HG03457 (cell line): Measurements from ENCODE around the gene PTPRE.
A peak's percentile ranks its signal among the peaks of the same experiment; 100 is the strongest.

ENCODE experiments used
- ATAC-seq: cut with Tn5 transposase; IDR thresholded peaks from one replicate; pipeline ENCODE4 v1.9.1; 2021; ENCODE audit warnings: moderate number of reproducible peaks; ENCODE audit not compliant: unreplicated experiment

PTPRE gene

GRCh38 chr10:128042131-128042610 is 135.3 kb downstream of the PTPRE start:
- no peak for ATAC-seq

GRCh38 chr10:128043259-128044045 is 136.5 kb downstream of the PTPRE start:
- ATAC-seq: no peak

- no peak for ATAC-seq
Observed at GRCh38 chr10:128044186-128044585, 137.3 kb downstream of the PTPRE start.

DNA sequence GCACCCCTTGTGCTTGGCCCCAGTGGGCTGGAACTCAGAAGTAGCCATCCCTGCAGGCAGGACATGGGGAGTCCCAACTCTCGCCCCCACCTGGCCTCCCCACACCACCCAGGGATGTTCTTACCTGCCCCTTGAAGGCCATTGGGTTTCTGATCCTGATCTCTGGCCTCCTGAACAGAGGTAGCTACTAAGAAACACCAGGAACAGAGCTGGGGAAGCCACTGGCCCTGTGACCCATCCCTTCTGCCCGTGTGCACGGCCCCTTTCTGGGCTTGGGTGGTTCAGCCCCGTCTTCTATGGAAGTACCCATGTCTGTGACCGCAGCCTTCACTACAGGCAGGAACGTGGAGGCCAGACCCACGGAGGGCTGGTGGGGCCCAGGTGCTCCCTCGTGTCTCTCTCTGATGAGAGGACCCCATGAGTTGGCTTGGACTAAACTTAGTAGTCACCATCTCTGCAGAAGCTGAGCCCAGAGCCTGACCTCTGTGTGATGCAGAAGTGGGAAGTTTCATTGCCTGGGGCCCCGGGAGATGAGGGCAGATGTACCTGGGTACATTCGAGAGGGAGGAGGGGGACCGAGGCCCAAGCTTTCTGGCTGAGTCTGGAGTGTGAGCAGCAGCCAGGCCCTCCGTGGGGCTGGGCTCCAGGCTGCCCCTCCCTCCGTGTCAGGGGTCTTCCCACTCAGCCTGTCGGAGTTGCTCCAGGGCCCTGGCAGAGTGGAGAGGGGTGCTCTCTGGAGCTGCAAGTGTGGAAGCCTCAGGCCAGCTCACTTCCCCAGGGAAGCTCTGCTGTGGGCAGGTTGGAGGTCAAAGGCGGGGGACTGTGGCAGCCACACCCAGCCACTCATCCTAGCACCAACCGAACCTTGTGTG is 138.3 kb downstream of the PTPRE start:
- ATAC-seq: no peak

- no peak for ATAC-seq
Observed at GRCh38 chr10:128045833-128046120, 138.9 kb downstream of the PTPRE start.

DNA sequence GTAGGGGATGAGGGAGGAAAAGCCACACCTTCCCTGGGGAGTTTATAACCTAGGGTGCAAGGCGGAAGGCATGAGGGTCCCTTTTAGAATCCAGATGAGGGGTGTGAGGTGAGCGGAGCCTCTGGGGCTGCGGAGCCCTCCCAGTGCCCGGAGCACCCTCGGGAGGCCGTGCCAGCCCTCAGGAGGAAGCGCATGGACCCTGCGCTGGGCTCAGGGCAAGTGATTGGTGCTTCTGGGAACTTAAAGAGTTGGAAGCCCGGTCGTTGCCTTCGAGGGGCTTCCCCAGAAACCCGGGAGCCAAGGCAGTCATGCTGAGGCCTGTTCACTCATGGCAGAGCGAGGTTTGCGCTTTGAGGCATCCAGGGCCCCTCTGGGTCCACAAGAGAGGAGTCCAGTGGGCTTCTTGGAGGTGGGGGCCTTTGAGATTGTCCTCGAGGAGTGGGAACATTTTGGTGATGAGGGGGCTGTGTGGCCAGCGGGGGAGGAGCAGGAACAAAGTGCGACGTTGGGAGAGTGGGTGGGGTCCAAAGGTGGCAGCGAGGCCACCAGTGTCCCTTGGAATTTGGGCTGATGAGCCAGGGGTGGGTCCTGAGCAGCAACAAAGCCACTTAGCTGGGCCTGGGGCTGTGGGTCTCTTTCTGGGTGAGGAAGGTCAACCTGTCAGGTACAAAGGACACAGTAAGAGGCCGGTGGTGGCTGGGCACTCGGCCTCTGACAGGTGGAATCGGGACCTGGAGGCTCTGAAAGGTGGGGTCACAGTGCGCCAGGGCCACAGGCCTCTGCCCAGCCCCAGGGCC is 139.5 kb downstream of the PTPRE start:
- no peak for ATAC-seq

DNA sequence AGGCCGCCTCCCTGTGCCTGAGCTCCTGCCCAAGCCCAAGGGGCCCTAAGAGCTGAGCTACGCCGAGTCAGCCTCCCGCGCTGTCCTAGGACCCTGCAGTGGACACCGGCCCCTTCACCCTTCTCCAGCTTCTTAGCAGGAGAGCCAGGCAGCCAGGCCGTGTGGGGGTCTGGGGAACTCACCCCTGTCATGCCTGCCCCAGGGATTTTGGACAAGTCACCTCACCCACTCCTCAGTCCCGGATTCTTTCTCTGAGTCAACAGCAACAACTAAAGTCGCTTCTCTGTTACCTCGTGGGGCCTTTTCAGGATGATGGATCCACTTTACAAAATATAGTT is 140.0 kb downstream of the PTPRE start:
- ATAC-seq: no peak

GRCh38 chr10:128047351-128047750 is 140.4 kb downstream of the PTPRE start:
- ATAC-seq: peak; percentile 99

DNA sequence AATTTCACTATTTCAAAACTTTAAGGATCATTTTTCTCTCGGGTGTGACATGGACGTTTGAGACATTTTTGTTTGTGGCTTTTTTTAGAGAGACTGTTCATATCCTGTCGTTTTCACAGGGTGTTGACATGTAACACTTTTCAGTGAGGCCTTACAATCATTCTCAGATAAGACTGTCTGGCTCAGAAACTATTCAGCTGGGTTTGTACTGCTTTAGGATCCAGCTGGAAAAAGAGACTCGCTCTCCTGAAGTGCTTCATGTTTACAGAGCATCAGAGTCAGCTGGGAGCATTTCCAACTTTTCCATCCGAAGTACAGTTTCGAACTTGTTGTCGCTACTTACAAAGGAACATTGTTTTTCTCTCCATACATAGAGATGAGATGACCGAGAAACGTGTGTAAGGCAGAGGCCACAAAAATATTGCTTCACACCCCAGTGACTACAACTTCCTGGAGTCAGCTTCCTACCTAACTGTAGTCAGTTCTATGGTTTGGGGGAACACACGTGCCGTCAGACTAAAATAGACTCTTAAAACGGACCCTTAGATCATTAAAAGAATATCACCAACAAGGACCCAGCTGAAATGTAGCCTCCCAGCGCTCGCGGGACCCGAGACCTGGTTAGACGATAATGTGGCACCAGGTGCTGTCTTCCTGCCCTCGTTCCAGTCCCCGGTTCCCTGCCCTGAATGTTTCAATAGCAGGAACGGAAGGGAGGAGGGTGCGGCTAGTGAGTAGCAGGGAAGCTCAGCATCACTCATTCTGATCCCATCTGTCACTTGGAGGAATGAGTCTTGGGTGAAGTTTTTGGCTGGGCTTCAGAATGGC is 141.3 kb downstream of the PTPRE start:
- peak; percentile 7 for ATAC-seq

DNA sequence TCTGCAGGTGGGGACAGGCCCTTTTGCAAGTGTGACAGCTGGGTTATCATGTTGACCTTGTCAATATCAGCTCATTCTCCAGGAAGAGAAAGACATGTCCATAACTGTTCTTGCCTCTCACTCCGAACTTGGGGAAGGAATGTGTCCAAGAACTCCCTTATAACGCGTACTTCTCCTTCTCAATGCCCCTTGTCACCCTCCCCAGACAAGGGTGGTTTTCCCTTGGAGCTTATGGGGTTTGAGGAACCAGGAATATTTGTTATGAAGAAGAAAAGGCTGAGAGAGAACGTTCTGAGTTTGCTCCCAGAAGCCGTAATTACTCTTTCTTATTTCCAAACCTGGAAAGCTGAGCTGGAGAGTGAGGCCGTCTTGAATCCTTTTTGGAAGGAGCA is 141.9 kb downstream of the PTPRE start:
- ATAC-seq: no peak

DNA sequence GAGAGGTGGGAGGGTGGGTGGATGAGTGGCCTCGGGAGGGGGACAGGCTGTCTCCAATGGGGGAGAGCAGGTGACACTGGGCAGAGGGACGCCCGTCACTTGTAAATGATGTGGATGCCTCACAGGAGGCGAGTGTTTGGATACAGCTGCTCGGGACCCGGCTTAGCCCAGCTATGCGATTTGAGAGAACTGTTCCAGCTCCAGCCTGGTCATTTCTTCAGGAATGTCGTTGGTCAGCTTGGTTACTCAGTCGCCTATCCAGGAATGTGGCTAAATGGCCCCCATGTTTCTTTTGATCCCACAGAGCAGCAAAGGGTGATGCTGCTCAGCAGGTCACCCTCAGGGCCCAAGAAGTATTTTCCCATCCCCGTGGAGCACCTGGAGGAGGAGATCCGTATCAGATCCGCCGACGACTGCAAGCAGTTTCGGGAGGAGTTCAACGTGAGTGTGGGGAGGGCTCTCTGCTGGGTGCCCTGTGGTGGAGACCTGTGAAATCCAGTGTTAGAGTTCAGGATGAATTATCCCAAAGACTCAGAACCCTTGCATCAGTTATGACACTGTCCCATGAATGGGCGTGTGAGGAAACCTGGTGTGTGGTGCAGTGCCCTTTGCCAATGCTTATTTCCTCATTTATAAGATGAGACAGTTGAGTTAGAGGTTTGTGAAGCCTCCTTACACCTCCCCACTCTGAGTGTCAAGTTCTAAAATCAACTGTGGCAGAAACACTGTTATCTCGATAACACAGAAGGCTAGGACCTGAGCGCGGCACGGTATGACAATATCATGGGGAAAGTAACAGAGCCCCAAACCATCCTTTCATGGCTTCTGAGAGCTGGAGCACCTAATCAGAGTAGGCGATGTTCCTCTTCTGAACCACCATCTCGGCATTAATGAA is 142.6 kb downstream of the PTPRE start:
- ATAC-seq: no peak

GRCh38 chr10:128050121-128050516 is 143.2 kb downstream of the PTPRE start:
- no peak for ATAC-seq

- no peak for ATAC-seq
Observed at GRCh38 chr10:128050936-128051335, 144.0 kb downstream of the PTPRE start.

DNA sequence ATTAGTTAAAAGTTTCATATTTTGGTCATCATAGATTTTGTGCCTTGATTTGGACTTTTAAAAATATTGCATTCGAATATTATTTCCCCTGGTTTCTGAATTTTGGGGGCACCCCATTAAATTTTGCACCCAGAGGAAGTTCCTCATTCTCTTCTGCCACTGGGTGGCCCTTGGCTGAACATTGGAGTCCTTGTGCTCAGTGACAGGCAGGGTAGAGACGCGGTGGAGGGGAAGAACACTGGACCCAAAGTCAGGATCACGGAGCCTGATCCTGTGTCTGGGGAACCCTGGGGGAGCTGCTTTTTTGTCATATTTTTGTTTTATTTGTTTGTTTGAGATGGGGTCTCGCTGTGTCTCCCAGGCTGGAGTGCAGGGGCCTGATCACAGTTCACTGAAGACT is 144.6 kb downstream of the PTPRE start:
- ATAC-seq: no peak

GRCh38 chr10:128052696-128053095 is 145.8 kb downstream of the PTPRE start:
- no peak for ATAC-seq

GRCh38 chr10:128053356-128053755 is 146.5 kb downstream of the PTPRE start:
- no peak for ATAC-seq

DNA sequence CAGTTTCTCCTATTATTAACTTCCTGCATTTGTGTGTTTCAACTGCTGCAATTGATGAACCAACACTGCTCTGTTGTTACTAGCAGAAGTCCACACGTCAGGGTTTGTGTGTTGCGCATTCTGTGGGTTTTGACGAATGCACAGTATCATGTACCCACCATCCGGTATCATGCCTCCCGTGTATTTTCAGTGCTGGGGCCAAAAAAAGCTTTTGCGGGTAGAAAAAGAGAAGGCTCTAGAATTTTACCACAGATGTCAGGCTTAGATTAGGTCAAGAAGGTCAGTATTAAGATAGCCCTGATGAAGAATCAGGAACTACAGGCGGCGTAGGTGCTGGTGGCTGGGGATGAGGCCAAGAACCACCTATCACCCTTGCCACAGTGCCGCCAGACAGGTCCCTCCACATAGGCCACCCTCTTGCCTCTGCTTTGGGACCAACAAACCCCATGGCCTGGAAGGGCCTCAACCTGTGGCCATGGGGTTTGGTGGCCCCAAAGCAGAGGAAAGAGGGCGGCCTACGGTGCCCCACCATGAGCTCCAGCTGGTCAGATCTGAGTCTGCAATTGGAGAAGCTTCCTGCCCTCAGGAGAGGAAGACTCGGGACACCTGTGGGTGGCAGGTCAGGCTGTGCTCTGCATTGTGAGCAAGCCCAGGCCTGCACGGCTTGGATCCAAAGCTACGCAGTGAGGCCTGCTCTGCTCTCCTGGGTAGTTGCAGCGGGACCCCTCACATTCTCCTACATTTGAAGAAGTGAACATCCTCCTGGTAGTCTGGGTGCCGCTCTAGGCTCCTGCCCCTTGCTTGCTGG is 147.5 kb downstream of the PTPRE start:
- no peak for ATAC-seq

GRCh38 chr10:128055061-128055868 is 148.4 kb downstream of the PTPRE start:
- no peak for ATAC-seq
